Lower lobe of right lung (tissue), 2 donors: ENCODE data around the gene ZNF532. TPM values are rescaled to one million over a fixed set of nuclear protein-coding genes. Genes with fewer than 3 reads are reported as not detected.

ENCODE experiments used
- ATAC-seq, 2 donors: fragments of 200-7000 bp; cut with Tn5 transposase; one replicate each; pipeline ENCODE4 v1.9.1; 2020 to 2022; ENCODE audit warnings: mild to moderate bottlenecking in 2 of 2, moderate library complexity in 2 of 2
- DNase-seq: peaks from one replicate; pipeline ENCODE4 v3.0.0-alpha.2; 2020
- H3K27ac ChIP-seq: fragments of 200-600 bp; one replicate; pipeline ENCODE4 v1.8.0; 2022
- H3K27me3 ChIP-seq: fragments of 200-600 bp; one replicate; pipeline ENCODE4 v1.8.0; 2022; ENCODE audit warnings: low read depth
- H3K36me3 ChIP-seq: fragments of 200-600 bp; one replicate; pipeline ENCODE4 v1.8.0; 2022; ENCODE audit warnings: mild to moderate bottlenecking
- H3K4me1 ChIP-seq: fragments of 200-600 bp; one replicate; pipeline ENCODE4 v1.8.0; 2022
- H3K4me3 ChIP-seq: fragments of 200-600 bp; one replicate; pipeline ENCODE4 v1.8.0; 2022; ENCODE audit warnings: mild to moderate bottlenecking
- H3K9me3 ChIP-seq: fragments of 200-600 bp; one replicate; pipeline ENCODE4 v1.8.0; 2022
- CTCF ChIP-seq: fragments of 200-600 bp; IDR thresholded peaks from one replicate; pipeline ENCODE4 v1.8.0; 2022; ENCODE audit warnings: antibody characterized with exemption, mild to moderate bottlenecking
- intact Hi-C: fragments of 100-400 bp; cut with DNase I; formaldehyde crosslinking; loops from one replicate; pipeline ENCODE4 v1.11.0; 2022
- total RNA-seq: library from RNA; stranded (reverse); fragmentation: NEBNext Ultra II Directional; extraction: Animal tissue kit (Norgen Biotek cat#: 25700); gene quantifications from one replicate; pipeline ENCODE4 v1.2.1, GENCODE V29; 2021
- donor health status: DM: no; HTN: yes; CAD: no; lungs with severe emphysema.

Gene ZNF532
- total RNA-seq, 1 donor from 2014 or later: 54.0 TPM

DNA sequence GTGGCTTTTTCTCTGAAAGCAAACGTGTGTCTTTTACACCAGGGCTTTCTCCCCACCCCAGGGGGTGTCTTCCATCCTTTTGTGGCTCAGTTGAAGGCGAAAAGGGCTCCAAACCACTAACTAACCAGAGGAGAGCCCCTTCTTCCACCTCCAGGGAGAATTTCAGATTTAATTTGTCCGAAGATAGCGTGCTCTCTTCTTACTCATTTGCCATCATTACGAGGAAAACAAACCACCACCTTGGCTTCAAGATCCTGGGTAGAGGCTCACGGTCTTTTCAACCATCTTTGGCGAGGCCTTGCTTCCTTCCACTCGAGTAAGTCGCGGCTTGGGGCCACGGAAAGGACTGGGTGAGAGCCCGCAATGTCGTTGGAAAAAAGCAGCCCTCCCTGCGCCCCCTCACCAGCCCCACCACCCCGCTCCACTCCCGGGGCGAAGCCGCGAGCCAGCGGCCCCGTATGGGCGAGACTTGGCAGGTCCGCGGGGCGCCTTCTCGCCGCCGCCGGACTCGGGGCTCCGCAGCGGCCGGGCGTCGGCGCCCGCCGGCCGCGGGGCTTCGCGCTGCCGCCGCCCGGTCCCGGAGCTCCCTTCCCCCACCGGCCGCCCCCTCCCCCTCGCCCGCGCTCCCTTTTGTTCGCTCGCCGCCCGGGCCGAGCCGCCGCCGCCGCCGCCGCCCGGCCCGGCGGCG is 1.7 kb upstream of the ZNF532 start:
- DNase-seq (peak; percentile 51), ATAC-seq (peak; percentile 3 to 38)
- intact Hi-C loops: no loop called here
- Histone ChIP-seq H3K4me1 (peaks cover 71% of the 10 kb centered on the region), H3K9me3 (no peaks in the 10 kb centered on the region), H3K27me3 (no peaks in the 10 kb centered on the region), H3K36me3 (peaks cover 7% of the 10 kb centered on the region), H3K4me3 (peak overlapping the region; percentile 57), H3K27ac (peak overlapping the region; percentile 96)
- no peak for TF ChIP-seq CTCF

DNA sequence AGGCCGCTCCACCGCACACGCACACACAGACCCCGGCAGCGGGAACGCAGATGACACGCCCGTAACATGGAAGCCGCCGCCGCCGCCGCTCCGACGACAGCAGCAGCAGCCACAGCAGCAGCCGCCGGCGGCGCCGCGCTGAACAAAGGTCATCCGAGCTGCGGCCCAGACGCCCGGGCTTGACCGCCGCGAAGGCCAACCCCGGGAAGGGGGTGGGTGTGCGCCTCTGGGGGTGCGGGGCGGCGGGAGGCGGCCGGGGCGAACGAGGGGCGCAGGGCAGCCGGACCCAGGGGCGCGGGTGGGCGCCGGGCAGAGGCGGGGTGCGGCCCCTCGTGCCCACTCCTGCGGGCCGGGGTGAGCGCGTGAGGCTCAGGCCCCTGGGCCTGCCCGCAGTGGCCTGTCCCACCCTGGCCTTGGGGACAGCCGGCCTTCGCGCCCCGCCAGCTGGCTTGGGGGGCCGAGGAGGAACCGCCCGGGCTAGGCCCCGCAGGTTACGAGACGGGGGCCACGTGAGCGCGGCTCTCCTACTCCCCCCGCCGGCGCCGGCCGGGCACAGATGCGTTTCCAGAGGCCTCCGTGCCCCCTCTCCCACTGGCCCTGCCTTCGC is 1.0 kb upstream of the ZNF532 start:
- peak; percentile 72 to 74 for ATAC-seq
- H3K27me3 ChIP-seq: no peaks in the 10 kb centered on the region
- peak overlapping the region; percentile 56 for H3K4me3 ChIP-seq
- peaks cover 13% of the 10 kb centered on the region for H3K36me3 ChIP-seq
- DNase-seq: peak; percentile 71
- no peak for TF ChIP-seq CTCF
- intact Hi-C loops: no loop called here
- H3K9me3 ChIP-seq: no peaks in the 10 kb centered on the region
- H3K27ac ChIP-seq: peak overlapping the region; percentile 96
- H3K4me1 ChIP-seq: peaks cover 69% of the 10 kb centered on the region

GRCh38 chr18:58865033-58865590 is 435 bp downstream of the ZNF532 start:
- Histone ChIP-seq H3K9me3 (no peaks in the 10 kb centered on the region), H3K27me3 (no peaks in the 10 kb centered on the region), H3K36me3 (peaks cover 28% of the 10 kb centered on the region), H3K27ac (peak overlapping the region; percentile 96), H3K4me1 (peaks cover 56% of the 10 kb centered on the region), H3K4me3 (peak overlapping the region; percentile 56)
- DNase-seq (no peak), ATAC-seq (no peak)
- intact Hi-C loops: no loop called here
- no peak for TF ChIP-seq CTCF

GRCh38 chr18:58865701-58866065 is 1.0 kb downstream of the ZNF532 start:
- H3K9me3 ChIP-seq: no peaks in the 10 kb centered on the region
- no peak for DNase-seq
- TF ChIP-seq CTCF: no peak
- peaks cover 31% of the 10 kb centered on the region for H3K36me3 ChIP-seq
- H3K4me1 ChIP-seq: peaks cover 51% of the 10 kb centered on the region
- no peak for ATAC-seq
- H3K4me3 ChIP-seq: peak overlapping the region; percentile 12
- no peaks in the 10 kb centered on the region for H3K27me3 ChIP-seq
- peak overlapping the region; percentile 39 for H3K27ac ChIP-seq
- intact Hi-C loops: no loop called here

GRCh38 chr18:58866066-58866772 is 1.5 kb downstream of the ZNF532 start:
- Histone ChIP-seq H3K4me3 (peak overlapping the region; percentile 12), H3K36me3 (peaks cover 34% of the 10 kb centered on the region), H3K4me1 (peaks cover 49% of the 10 kb centered on the region), H3K9me3 (no peaks in the 10 kb centered on the region), H3K27me3 (no peaks in the 10 kb centered on the region), H3K27ac (peak overlapping the region; percentile 39)
- no peak for ATAC-seq
- intact Hi-C loops: no loop called here
- no peak for DNase-seq
- no peak for TF ChIP-seq CTCF
